Esophagus squamous epithelium (tissue), 5 donors: ENCODE results near the gene GPR137B. TPM values are rescaled to one million over a fixed set of nuclear protein-coding genes. Genes with fewer than 3 reads are reported as not detected.

Experiments used
- DNase-seq: peaks from one replicate; lab custom pipeline; 2025; lab: John Stamatoyannopoulos, UW
- H3K27ac ChIP-seq, 4 donors: fragments of 200-600 bp; sonication (generic); one replicate each; pipeline ENCODE4 v1.5.1; 2016 to 2019; ENCODE audit warnings: mild to moderate bottlenecking in 1 of 4
- H3K27me3 ChIP-seq, 4 donors: fragments of 200-600 bp; sonication (generic); 1 replicate in 3 of 4; 2 replicates in 1 of 4; pipeline versions ENCODE4 v1.5.1 to v1.6.0; 2017 to 2021; ENCODE audit warnings: antibody characterized with exemption in 1 of 4
- H3K36me3 ChIP-seq, 3 donors: fragments of 200-600 bp; sonication (generic); one replicate each; pipeline ENCODE4 v1.5.1; 2016 to 2019
- H3K4me1 ChIP-seq, 3 donors: fragments of 200-600 bp; sonication (generic); one replicate each; pipeline ENCODE4 v1.5.1; 2017 to 2019
- H3K4me3 ChIP-seq, 4 donors: fragments of 200-600 bp; sonication (generic); 1 replicate in 3 of 4; 2 replicates in 1 of 4; pipeline ENCODE4 v1.5.1; 2016 to 2019; ENCODE audit warnings: mild to moderate bottlenecking in 2 of 4, moderate library complexity in 1 of 4
- H3K9me3 ChIP-seq, 3 donors: fragments of 200-600 bp; sonication (generic); one replicate each; pipeline ENCODE4 v1.5.1; 2016 to 2019
- CTCF ChIP-seq, 6 experiments: fragments of 450-650 bp in 4 of 6; fragments of 200-600 bp in 2 of 6; sonication (generic) in 2 of 6; IDR thresholded peaks; one replicate each; pipeline ENCODE4 v1.5.1; 2016 to 2019; ENCODE audit warnings: antibody characterized with exemption in 6 of 6, mild to moderate bottlenecking in 4 of 6, moderate library complexity in 4 of 6
- POLR2A ChIP-seq, 4 donors: fragments of 450-650 bp; IDR thresholded peaks; one replicate each; pipeline ENCODE4 v1.6.1; 2017; ENCODE audit warnings: antibody characterized with exemption in 4 of 4, mild to moderate bottlenecking in 4 of 4, moderate library complexity in 3 of 4
- WGBS, 2 donors: methylation state at CpG; one replicate each; pipeline ENCODE4 v1.1.5; 2018; 5-methylcytosine and 5-hydroxymethylcytosine counted together
- intact Hi-C: fragments of 100-400 bp; cut with DNase I; formaldehyde crosslinking; loops from one replicate; pipeline ENCODE4 v1.15.0; 2022
- total RNA-seq, 4 donors: library from RNA; depleted of rRNA; stranded (reverse); fragments of >200 nt; gene quantifications; one replicate each; pipeline ENCODE4 v1.1.0, GENCODE V29; 2016
- donor health status: DM: yes; HTN: yes; CAD: no.

The GPR137B gene
- total RNA-seq, 4 donors from 2014 or later, result 3.6 to 16.0 (median 7.4) TPM

GRCh38 chr1:236228411-236228810 is 86.1 kb downstream of the GPR137B start:
- WGBS, 2 donors, result 75 to 81% methylated on average over 4 of the region's 4 CpGs
- peaks cover 0 to 41% (median 0%) of the 10 kb centered on the region in 3 donors for H3K36me3 ChIP-seq
- no peaks in the 10 kb centered on the region for H3K4me1 ChIP-seq
- no peak overlapping the region for H3K4me3 ChIP-seq
- H3K27ac ChIP-seq, result no peak overlapping the region
- intact Hi-C loops, result no loop called here
- no peak for DNase-seq
- no peak for TF ChIP-seq CTCF (IDR thresholded peaks at IDR 0.05)
- TF ChIP-seq POLR2A (IDR thresholded peaks at IDR 0.05), result no peak
- no peaks in the 10 kb centered on the region for H3K27me3 ChIP-seq
- H3K9me3 ChIP-seq, result no peaks in the 10 kb centered on the region

DNA sequence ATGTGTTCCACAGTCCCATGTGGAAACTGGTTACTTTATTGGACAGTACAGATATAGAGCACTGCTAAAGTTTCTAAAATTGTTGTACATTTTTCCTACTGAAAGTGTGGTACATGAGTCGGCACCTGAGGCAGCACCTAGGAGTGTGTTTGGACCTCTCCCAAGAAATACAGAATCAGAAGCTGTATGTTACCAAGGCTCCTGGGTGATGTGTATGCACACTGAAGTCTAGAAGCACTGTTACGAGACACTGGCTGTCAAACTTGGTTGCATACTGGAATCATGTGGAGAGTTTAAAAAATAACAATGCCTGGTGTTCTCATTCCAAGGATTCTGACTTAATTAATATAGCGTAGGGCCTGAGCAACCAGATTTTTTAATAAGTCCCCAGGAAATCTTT is 92.8 kb downstream of the GPR137B start:
- no peak for DNase-seq
- no peaks in the 10 kb centered on the region for H3K9me3 ChIP-seq
- H3K4me1 ChIP-seq, result no peaks in the 10 kb centered on the region
- no peaks in the 10 kb centered on the region for H3K27me3 ChIP-seq
- H3K27ac ChIP-seq, result no peak overlapping the region
- peaks cover 0 to 4% (median 0%) of the 10 kb centered on the region in 3 donors for H3K36me3 ChIP-seq
- TF ChIP-seq CTCF (IDR thresholded peaks at IDR 0.05) (no peak), POLR2A (IDR thresholded peaks at IDR 0.05) (no peak)
- no peak overlapping the region for H3K4me3 ChIP-seq
- WGBS, 2 donors, result 80 to 94% methylated on average over 3 of the region's 3 CpGs
- intact Hi-C loops, result no loop called here

DNA sequence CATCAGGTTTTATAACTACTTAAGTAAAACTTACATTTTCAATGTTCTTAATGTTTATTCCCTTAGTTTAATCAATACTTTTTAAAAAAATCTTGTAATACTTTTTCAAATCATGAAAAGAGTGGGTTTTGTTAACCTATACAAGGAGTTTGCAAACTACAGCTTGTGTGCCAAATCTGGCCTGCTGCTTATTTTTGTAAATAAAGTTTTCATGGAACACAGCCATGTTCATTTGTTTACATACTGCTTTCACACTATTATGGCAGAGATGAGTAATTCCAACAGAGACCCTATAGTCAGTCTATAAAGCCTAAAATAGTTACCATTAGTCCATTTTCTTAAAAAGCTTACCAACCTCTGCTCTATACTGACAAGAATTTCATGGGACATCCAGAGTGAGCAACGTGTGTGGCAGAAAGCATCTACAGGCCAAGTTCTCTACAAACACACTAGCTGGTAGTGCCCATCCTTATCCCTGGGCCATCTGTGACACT is 96.8 kb downstream of the GPR137B start:
- 80 to 83% methylated on average over 1 of the region's 1 CpG for WGBS, 2 donors
- no peak for TF ChIP-seq CTCF (IDR thresholded peaks at IDR 0.05)
- TF ChIP-seq POLR2A (IDR thresholded peaks at IDR 0.05), result no peak
- Histone ChIP-seq H3K4me1 (no peaks in the 10 kb centered on the region), H3K27ac (no peak overlapping the region), H3K36me3 (peaks cover 0 to 19% (median 0%) of the 10 kb centered on the region in 3 donors), H3K4me3 (no peak overlapping the region), H3K9me3 (no peaks in the 10 kb centered on the region), H3K27me3 (no peaks in the 10 kb centered on the region)
- intact Hi-C loops, result no loop called here
- no peak for DNase-seq

- 88% methylated on average over 3 of the region's 3 CpGs for WGBS, 2 donors
- Histone ChIP-seq H3K4me3 (no peak overlapping the region), H3K4me1 (no peaks in the 10 kb centered on the region), H3K27ac (no peak overlapping the region), H3K9me3 (no peaks in the 10 kb centered on the region), H3K27me3 (no peaks in the 10 kb centered on the region), H3K36me3 (peaks cover 0 to 15% (median 0%) of the 10 kb centered on the region in 3 donors)
- intact Hi-C loops, result no loop called here
- no peak for DNase-seq
- TF ChIP-seq CTCF (IDR thresholded peaks at IDR 0.05) (no peak), POLR2A (IDR thresholded peaks at IDR 0.05) (no peak)
Measured at GRCh38 chr1:236240675-236241074, 98.3 kb downstream of the GPR137B start.

DNA sequence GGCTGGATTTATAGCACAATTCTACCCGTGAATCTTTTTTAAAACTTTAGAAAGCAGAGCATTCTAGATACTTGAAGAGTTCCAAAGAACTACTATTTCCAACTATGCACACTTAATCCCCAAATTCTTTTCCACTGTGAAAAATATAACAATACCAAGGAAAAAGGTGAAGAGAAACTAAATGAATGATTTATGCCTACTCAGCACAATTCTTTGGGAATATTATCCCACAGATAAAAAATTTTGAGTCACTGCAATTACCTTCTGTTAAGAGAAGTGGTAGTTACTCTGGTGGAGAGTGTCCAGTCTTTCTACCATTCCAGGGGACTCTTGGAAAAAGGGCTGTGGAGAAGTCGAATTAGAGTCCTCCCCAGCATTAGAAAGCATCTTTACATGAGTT is 100.2 kb downstream of the GPR137B start:
- no peak for TF ChIP-seq CTCF (IDR thresholded peaks at IDR 0.05)
- no peak for TF ChIP-seq POLR2A (IDR thresholded peaks at IDR 0.05)
- intact Hi-C loops, result no loop called here
- Histone ChIP-seq H3K9me3 (no peaks in the 10 kb centered on the region), H3K36me3 (peaks cover 0 to 15% (median 0%) of the 10 kb centered on the region in 3 donors), H3K27ac (no peak overlapping the region), H3K4me3 (no peak overlapping the region), H3K4me1 (no peaks in the 10 kb centered on the region), H3K27me3 (no peaks in the 10 kb centered on the region)
- DNase-seq, result no peak
- 86 to 93% methylated on average over 2 of the region's 2 CpGs for WGBS, 2 donors
